ENCODE measurements around the gene CEACAM19. TPM values are rescaled to one million over a fixed set of nuclear protein-coding genes. Genes with fewer than 3 reads are reported as not detected.
"Not testable (repeated sequence)": the region's sequence is repeated elsewhere in the genome, so short reads cannot be mapped to it uniquely, and the experiment has no call there.

Gene CEACAM19
- polyA plus RNA-seq, 2 of the 4 experiments (the other 2 are of a cell fraction) = 7.2 to 8.2 TPM

DNA sequence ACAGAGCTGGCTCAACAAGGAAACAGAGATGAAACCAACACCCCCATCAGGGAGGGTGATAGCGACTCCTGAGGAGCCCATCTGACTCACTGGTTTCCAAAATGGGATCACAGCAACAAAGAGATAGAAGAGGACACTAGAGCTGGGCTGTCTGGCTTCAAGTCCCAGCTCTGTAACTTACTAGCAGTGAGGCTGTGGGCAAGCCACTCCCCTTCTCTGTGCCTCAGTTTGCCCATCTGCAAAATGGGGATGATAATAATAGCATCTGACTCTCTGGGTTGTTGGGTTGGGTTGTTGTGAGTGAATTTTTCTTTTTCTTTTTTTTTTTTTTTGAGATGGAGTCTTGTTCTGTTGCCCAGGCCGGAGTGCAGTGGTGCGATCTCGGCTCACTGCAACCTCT lies 43.7 kb upstream of the CEACAM19 start:
- Histone ChIP-seq H3K4me1 (peaks cover 43% of the 10 kb centered on the region), H3K4me2 (no peak overlapping the region), H3K27ac (peak overlapping the region; percentile 81 to 89), H3K9me3 (no peaks in the 10 kb centered on the region), H3K4me3 (no peak overlapping the region)
- ChIA-PET POLR2A (interaction anchor here (2.9 kb wide), 1 partner anchor 16 kb away, joined by 16 read pairs; the partner anchor contains the start of gene PVR), CTCF (interaction anchor here (1.4 to 12.4 kb wide), 5 partner anchors 8 to 50 kb away, joined by 6 to 103 read pairs (median 22); partner anchors contain the start of genes IGSF23 and PVR)
- whole genome bisulfite sequencing (ENCODE audit: missing lambda C conversion rate) = 94% methylated on average over 4 of the region's 4 CpGs
- no peak for DNase-seq (ENCODE audit: low read depth in 1 of 2, low spot score in 1 of 2)
- no peak for FAIRE-seq
- ATAC-seq = no peak
- TF ChIP-seq ZNF302 (CRISPR knock-in tag; IDR thresholded peaks at IDR 0.05) (no peak), ESRRA (IDR thresholded peaks at IDR 0.05; ENCODE audit: borderline replicate concordance, low read length) (no peak), KDM1A (IDR thresholded peaks at IDR 0.05; ENCODE audit: low read depth) (no peak), EHF (CRISPR knock-in tag; IDR thresholded peaks at IDR 0.05) (no peak), FOSL2 (IDR thresholded peaks at IDR 0.05) (no peak), FOSL2 (CRISPR knock-in tag; IDR thresholded peaks at IDR 0.05) (no peak), CBX2 (IDR thresholded peaks at IDR 0.05; ENCODE audit: borderline replicate concordance, low read depth) (no peak), CHD4 (IDR thresholded peaks at IDR 0.05; ENCODE audit: borderline replicate concordance) (no peak), POLR2AphosphoS2 (conservative IDR thresholded peaks at IDR 0.05; ENCODE audit: low read length) (no peak), FOXS1 (CRISPR knock-in tag; IDR thresholded peaks at IDR 0.05) (no peak), JUNB (IDR thresholded peaks at IDR 0.05) (no peak), MAFK (IDR thresholded peaks at IDR 0.05; ENCODE audit: partially characterized antibody) (no peak), PHF8 (IDR thresholded peaks at IDR 0.05; ENCODE audit: borderline replicate concordance, low read depth) (no peak), NFE2L2 (conservative IDR thresholded peaks at IDR 0.05; ENCODE audit: low read length) (no peak), RARB (CRISPR knock-in tag; IDR thresholded peaks at IDR 0.05) (no peak)
- TF ChIP-seq, protein P1, sequence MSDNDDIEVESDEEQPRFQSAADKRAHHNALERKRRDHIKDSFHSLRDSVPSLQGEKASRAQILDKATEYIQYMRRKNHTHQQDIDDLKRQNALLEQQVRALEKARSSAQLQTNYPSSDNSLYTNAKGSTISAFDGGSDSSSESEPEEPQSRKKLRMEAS (IDR thresholded peaks at IDR 0.05) = no peak
- TF ChIP-seq, protein P2, sequence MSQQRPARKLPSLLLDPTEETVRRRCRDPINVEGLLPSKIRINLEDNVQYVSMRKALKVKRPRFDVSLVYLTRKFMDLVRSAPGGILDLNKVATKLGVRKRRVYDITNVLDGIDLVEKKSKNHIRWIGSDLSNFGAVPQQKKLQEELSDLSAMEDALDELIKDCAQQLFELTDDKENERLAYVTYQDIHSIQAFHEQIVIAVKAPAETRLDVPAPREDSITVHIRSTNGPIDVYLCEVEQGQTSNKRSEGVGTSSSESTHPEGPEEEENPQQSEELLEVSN (IDR thresholded peaks at IDR 0.05; ENCODE audit: borderline replicate concordance, low read depth) = no peak

DNA sequence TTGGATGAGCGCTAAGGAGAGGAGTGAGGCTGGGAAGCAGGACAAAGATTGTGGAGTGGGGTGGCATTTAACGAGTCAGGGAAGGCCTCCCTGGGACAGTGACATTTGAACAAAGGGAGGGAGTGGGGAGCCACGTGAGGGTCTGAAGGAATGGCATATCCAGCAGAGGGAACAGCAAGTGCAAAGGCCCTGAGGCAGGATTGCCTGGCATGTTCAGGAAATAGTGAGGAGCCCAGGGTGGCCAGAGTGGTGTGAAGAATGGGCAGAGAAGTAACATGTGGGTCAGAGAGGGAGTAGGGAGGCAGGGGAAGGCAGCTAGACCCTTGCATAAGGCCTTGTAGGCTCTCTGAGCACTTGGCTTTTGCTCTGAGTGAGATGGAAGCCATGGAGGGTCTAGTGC lies 42.5 kb upstream of the CEACAM19 start:
- 91% methylated on average over 3 of the region's 3 CpGs for WGBS (ENCODE audit: missing lambda C conversion rate)
- H3K4me1 ChIP-seq = peaks cover 31% of the 10 kb centered on the region
- DNase-seq (ENCODE audit: low read depth in 1 of 2, low spot score in 1 of 2) = no peak
- ATAC-seq = no peak
- H3K4me3 ChIP-seq = no peak overlapping the region
- FAIRE-seq = no peak
- TF ChIP-seq CEBPB (IDR thresholded peaks at IDR 0.05) (no peak), FOSB (CRISPR knock-in tag; IDR thresholded peaks at IDR 0.05) (no peak), RARB (CRISPR knock-in tag; IDR thresholded peaks at IDR 0.05) (no peak), RCOR1 (IDR thresholded peaks at IDR 0.05; ENCODE audit: low read depth, low read length) (no peak), NFE2L2 (conservative IDR thresholded peaks at IDR 0.05; ENCODE audit: low read length) (no peak), HEYL (CRISPR knock-in tag; IDR thresholded peaks at IDR 0.05) (no peak), ZNF302 (CRISPR knock-in tag; IDR thresholded peaks at IDR 0.05) (no peak), FOSL2 (IDR thresholded peaks at IDR 0.05) (no peak), FOSL2 (CRISPR knock-in tag; IDR thresholded peaks at IDR 0.05) (no peak), JUN (IDR thresholded peaks at IDR 0.05) (no peak), BHLHE40 (IDR thresholded peaks at IDR 0.05; ENCODE audit: low read depth, low read length) (no peak), TP53 (CRISPR knock-in tag; IDR thresholded peaks at IDR 0.05) (no peak), CBX8 (IDR thresholded peaks at IDR 0.05) (no peak)
- TF ChIP-seq, protein P3, sequence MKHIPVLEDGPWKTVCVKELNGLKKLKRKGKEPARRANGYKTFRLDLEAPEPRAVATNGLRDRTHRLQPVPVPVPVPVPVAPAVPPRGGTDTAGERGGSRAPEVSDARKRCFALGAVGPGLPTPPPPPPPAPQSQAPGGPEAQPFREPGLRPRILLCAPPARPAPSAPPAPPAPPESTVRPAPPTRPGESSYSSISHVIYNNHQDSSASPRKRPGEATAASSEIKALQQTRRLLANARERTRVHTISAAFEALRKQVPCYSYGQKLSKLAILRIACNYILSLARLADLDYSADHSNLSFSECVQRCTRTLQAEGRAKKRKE (CRISPR knock-in tag; IDR thresholded peaks at IDR 0.05; ENCODE audit: low read depth) = no peak
- TF ChIP-seq, protein P1 (IDR thresholded peaks at IDR 0.05) = no peak
- TF ChIP-seq, protein P4, sequence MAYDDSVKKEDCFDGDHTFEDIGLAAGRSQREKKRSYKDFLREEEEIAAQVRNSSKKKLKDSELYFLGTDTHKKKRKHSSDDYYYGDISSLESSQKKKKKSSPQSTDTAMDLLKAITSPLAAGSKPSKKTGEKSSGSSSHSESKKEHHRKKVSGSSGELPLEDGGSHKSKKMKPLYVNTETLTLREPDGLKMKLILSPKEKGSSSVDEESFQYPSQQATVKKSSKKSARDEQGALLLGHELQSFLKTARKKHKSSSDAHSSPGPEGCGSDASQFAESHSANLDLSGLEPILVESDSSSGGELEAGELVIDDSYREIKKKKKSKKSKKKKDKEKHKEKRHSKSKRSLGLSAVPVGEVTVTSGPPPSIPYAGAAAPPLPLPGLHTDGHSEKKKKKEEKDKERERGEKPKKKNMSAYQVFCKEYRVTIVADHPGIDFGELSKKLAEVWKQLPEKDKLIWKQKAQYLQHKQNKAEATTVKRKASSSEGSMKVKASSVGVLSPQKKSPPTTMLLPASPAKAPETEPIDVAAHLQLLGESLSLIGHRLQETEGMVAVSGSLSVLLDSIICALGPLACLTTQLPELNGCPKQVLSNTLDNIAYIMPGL (CRISPR knock-in tag; IDR thresholded peaks at IDR 0.05; ENCODE audit: borderline replicate concordance) = no peak
- TF ChIP-seq, protein P5, sequence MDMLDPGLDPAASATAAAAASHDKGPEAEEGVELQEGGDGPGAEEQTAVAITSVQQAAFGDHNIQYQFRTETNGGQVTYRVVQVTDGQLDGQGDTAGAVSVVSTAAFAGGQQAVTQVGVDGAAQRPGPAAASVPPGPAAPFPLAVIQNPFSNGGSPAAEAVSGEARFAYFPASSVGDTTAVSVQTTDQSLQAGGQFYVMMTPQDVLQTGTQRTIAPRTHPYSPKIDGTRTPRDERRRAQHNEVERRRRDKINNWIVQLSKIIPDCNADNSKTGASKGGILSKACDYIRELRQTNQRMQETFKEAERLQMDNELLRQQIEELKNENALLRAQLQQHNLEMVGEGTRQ (IDR thresholded peaks at IDR 0.05) = no peak
- ChIA-PET CTCF (interaction anchor here (1.0 to 12.4 kb wide), 7 partner anchors 13 to 138 kb away, joined by 3 to 103 read pairs (median 13); partner anchors contain the start of genes IGSF23 and PVR), POLR2A (no interaction called here)
- H3K4me2 ChIP-seq = no peak overlapping the region
- H3K27ac ChIP-seq = peak overlapping the region in 1 of 2 experiments; percentile 1; a peak in 1 of 6 replicates
- H3K9me3 ChIP-seq = no peaks in the 10 kb centered on the region

DNA sequence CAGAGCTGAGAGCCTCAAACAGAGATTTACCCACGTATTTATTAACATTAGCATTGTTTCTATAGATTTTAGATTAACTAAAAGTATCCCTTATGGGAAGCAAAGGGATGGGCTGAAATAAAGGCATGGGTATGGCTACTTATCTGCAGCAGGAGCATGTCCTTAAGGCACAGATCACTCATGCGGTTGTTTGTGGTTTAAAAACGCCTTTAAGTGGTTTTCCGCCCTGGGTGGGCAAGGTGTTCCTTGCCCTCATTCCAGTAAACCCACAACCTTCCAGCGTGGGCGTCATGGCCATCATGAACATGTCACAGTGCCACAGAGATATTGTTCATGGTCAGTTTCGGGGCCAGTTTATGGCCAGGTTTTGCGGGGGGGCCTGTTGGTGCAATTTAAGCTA lies 39.7 kb upstream of the CEACAM19 start:
- not testable (repeated sequence) for ATAC-seq
- CTCF ChIA-PET = interaction anchor here (0.9 to 12.4 kb wide), 7 partner anchors 10 to 55 kb away, joined by 5 to 103 read pairs (median 26); partner anchors contain the start of genes IGSF23 and PVR
- H3K4me1 ChIP-seq = peaks cover 29% of the 10 kb centered on the region

More for the DNA sequence above, 39.7 kb upstream of the CEACAM19 start:
- FAIRE-seq; H3K4me3 ChIP-seq; H3K4me2 ChIP-seq; DNase-seq (ENCODE audit: low read depth in 1 of 2, low spot score in 1 of 2); H3K27ac ChIP-seq; H3K9me3 ChIP-seq: not testable (repeated sequence)
- 87% methylated on average over 8 of the region's 8 CpGs for WGBS (ENCODE audit: missing lambda C conversion rate)
- POLR2A ChIA-PET = interaction anchor here (0.9 kb wide), 1 partner anchor 12 kb away, joined by 3 read pairs; the partner anchor contains the start of gene PVR

Measured in A549 (cell line).